Mesenchymal stem cell (in vitro differentiated cells and primary cell): ENCODE measurements around the gene MBD6.

ENCODE experiments used
- DNase-seq: peaks from one replicate; pipeline ENCODE4 v3.0.0-alpha.2; 2013
- H2AFZ ChIP-seq: one replicate; pipeline ENCODE4 v1.6.1; 2013; ENCODE audit warnings: low read depth, mild to moderate bottlenecking, control low read depth, inconsistent platforms, low read length, moderate library complexity
- H2AK5ac ChIP-seq: 2 replicates; pipeline ENCODE4 v1.6.1; 2013; ENCODE audit warnings: low read length, moderate library complexity, mild to moderate bottlenecking, inconsistent platforms; ENCODE audit not compliant: severe bottlenecking
- H2BK120ac ChIP-seq: one replicate; pipeline ENCODE4 v1.6.1; 2013; ENCODE audit warnings: low read depth, mild to moderate bottlenecking, inconsistent platforms, low read length, moderate library complexity
- H2BK12ac ChIP-seq, 2 experiments: one replicate each; pipeline ENCODE4 v1.6.1; 2013; ENCODE audit warnings: inconsistent platforms in 2 of 2, low read length in 2 of 2, mild to moderate bottlenecking in 2 of 2, moderate library complexity in 2 of 2, control low read depth in 1 of 2
- H2BK15ac ChIP-seq: one replicate; pipeline ENCODE4 v1.6.1; 2013; ENCODE audit warnings: mild to moderate bottlenecking, low read depth, inconsistent platforms; ENCODE audit not compliant: poor library complexity, severe bottlenecking
- H2BK5ac ChIP-seq: 2 replicates; pipeline ENCODE4 v1.6.1; 2013; ENCODE audit warnings: low read depth, mild to moderate bottlenecking, low read length, control low read depth, inconsistent platforms; ENCODE audit not compliant: poor library complexity, severe bottlenecking
- H3K14ac ChIP-seq, 2 experiments: one replicate each; pipeline ENCODE4 v1.6.1; 2013; ENCODE audit warnings: inconsistent platforms in 2 of 2, low read length in 2 of 2, control low read depth in 1 of 2, mild to moderate bottlenecking in 1 of 2, moderate library complexity in 1 of 2
- H3K18ac ChIP-seq, 2 experiments: one replicate each; pipeline ENCODE4 v1.6.1; 2013; ENCODE audit warnings: inconsistent platforms in 2 of 2, low read length in 2 of 2, control low read depth in 1 of 2, low read depth in 1 of 2, mild to moderate bottlenecking in 1 of 2
- H3K23ac ChIP-seq, 2 experiments: one replicate each; pipeline ENCODE4 v1.6.1; 2013; ENCODE audit warnings: inconsistent platforms in 2 of 2, low read length in 2 of 2, mild to moderate bottlenecking in 2 of 2, moderate library complexity in 2 of 2, control low read depth in 1 of 2
- H3K27ac ChIP-seq: 2 replicates; pipeline ENCODE4 v1.5.1; 2013; ENCODE audit warnings: mild to moderate bottlenecking, moderate library complexity, low read length, control low read depth, inconsistent platforms; ENCODE audit not compliant: poor library complexity, severe bottlenecking
- H3K27me3 ChIP-seq, 2 experiments: 2 replicates each; pipeline versions ENCODE4 v1.6.1 to v1.7.0; 2013; ENCODE audit warnings: low read length in 2 of 2, mild to moderate bottlenecking in 2 of 2, moderate library complexity in 2 of 2, control low read depth in 1 of 2, inconsistent platforms in 1 of 2; ENCODE audit not compliant: control insufficient read depth in 1 of 2, insufficient read depth in 1 of 2
- H3K36me3 ChIP-seq, 2 experiments: 2 replicates each; pipeline versions ENCODE4 v1.6.1 to v1.7.0; 2013; ENCODE audit warnings: low read length in 2 of 2, control low read depth in 1 of 2, inconsistent platforms in 1 of 2, low read depth in 1 of 2, mild to moderate bottlenecking in 1 of 2; ENCODE audit not compliant: insufficient read depth in 2 of 2, control insufficient read depth in 1 of 2
- H3K4ac ChIP-seq, 2 experiments: one replicate each; pipeline ENCODE4 v1.6.1; 2013; ENCODE audit warnings: inconsistent platforms in 2 of 2, low read length in 2 of 2, mild to moderate bottlenecking in 2 of 2, moderate library complexity in 2 of 2, control low read depth in 1 of 2, low read depth in 1 of 2
- H3K4me1 ChIP-seq: 2 replicates; pipeline ENCODE4 v1.6.1; 2013; ENCODE audit warnings: low read depth, low read length, control low read depth; ENCODE audit not compliant: control insufficient read depth, insufficient read depth
- H3K4me2 ChIP-seq: 2 replicates; pipeline ENCODE4 v1.6.1; 2013; ENCODE audit warnings: low read length, mild to moderate bottlenecking, inconsistent platforms; ENCODE audit not compliant: poor library complexity, severe bottlenecking
- H3K4me3 ChIP-seq, 2 experiments: 2 replicates each; pipeline versions ENCODE4 v1.5.1 to v1.7.0; 2013; ENCODE audit warnings: low read length in 2 of 2, mild to moderate bottlenecking in 2 of 2, control low read depth in 1 of 2, low read depth in 1 of 2; ENCODE audit not compliant: insufficient read depth in 1 of 2
- H3K79me1 ChIP-seq: replicated peaks from 2 replicates; pipeline ENCODE4 v1.6.1; 2013; ENCODE audit warnings: mild to moderate bottlenecking, control low read depth, low read length, inconsistent platforms; ENCODE audit not compliant: poor library complexity, severe bottlenecking
- H3K9ac ChIP-seq: 2 replicates; pipeline ENCODE4 v1.7.0; 2013; ENCODE audit warnings: mild to moderate bottlenecking, low read length, moderate library complexity
- H3K9me3 ChIP-seq: 2 replicates; pipeline ENCODE4 v1.7.0; 2013; ENCODE audit warnings: mild to moderate bottlenecking, low read length; ENCODE audit not compliant: control insufficient read depth
- H4K8ac ChIP-seq: one replicate; pipeline ENCODE4 v1.6.1; 2013; ENCODE audit warnings: inconsistent platforms, mild to moderate bottlenecking, low read length, moderate library complexity
- H4K91ac ChIP-seq: one replicate; pipeline ENCODE4 v1.6.1; 2013; ENCODE audit warnings: mild to moderate bottlenecking, low read length, inconsistent platforms
- WGBS: methylation state at CpG from one replicate; pipeline ENCODE4 v1.1.7; 2013; ENCODE audit warnings: mixed read lengths; 5-methylcytosine and 5-hydroxymethylcytosine counted together

The MBD6 gene

DNA sequence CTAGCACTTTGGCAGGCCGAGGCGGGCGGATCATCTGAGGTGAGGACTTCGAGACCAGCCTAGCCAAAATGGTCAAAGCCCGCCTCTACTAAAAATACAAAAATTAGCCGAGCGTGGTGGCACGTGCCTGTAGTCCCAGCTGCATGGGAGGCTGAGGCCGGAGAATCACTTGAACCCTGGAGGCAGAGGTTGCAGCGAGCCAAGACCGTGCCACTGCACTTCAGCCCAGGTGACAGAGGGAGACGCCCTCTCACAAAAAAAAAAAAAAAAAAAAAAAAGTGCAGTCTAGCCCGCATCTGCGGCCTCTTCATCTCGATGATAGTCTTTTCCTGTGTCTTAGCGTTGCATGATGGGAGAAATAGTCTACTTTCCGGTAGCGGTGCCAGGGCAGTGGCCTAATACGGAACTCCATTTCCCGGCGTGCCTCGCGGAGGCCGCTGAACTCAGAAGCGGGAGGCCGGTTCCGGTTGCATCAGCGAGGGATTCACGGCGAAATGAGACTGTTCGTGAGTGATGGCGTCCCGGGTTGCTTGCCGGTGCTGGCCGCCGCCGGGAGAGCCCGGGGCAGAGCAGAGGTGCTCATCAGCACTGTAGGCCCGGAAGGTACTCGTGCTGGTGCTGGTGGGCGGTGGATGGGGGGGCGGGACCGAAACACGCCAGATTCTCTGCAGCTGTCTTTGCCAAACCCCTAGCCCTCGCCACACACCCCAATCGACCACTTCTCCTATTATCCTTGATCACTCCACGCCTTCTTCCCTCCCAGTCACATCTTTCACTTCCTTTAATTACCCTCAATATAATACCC is 34.8 kb upstream of the MBD6 start, which contains the start of gene MARS1:
Gene MARS1, plus strand, starts transcription at position 472 of the 805 bp plus-strand sequence. Its CDS starts 23 bp downstream, at position 495.
- Histone ChIP-seq H3K14ac (peak within 1 kb of the TSS in 1 of 2 experiments; percentile 84), H3K27me3 (no peaks in the 10 kb centered on the region), H4K8ac (peak within 1 kb of the TSS; percentile 97), H3K4me1 (peaks cover 12% of the 10 kb centered on the region), H2BK15ac (peak within 1 kb of the TSS; percentile 2), H3K27ac (peak within 1 kb of the TSS; percentile 35), H3K9ac (peak within 1 kb of the TSS; percentile 99), H4K91ac (peak within 1 kb of the TSS; percentile 91), H3K4me3 (peak within 1 kb of the TSS; percentile 89 to 95), H3K36me3 (peaks cover 22 to 34% of the 10 kb centered on the region in 2 experiments), H2BK5ac (peak within 1 kb of the TSS; percentile 57), H2BK12ac (no peak within 1 kb of the TSS), H3K23ac (no peak within 1 kb of the TSS), H3K9me3 (no peaks in the 10 kb centered on the region), H2AK5ac (peak within 1 kb of the TSS; percentile 20), H3K18ac (peak within 1 kb of the TSS; percentile 77 to 86), H2AFZ (peak within 1 kb of the TSS; percentile 73), H3K4me2 (peak within 1 kb of the TSS; percentile 84), H2BK120ac (peak within 1 kb of the TSS; percentile 42), H3K79me1 (peaks cover 11% of the 10 kb centered on the region), H3K4ac (peak within 1 kb of the TSS; percentile 46 to 97)
- DNase-seq = peak; percentile 96
- WGBS = 25% methylated on average over 32 of the region's 47 CpGs

DNA sequence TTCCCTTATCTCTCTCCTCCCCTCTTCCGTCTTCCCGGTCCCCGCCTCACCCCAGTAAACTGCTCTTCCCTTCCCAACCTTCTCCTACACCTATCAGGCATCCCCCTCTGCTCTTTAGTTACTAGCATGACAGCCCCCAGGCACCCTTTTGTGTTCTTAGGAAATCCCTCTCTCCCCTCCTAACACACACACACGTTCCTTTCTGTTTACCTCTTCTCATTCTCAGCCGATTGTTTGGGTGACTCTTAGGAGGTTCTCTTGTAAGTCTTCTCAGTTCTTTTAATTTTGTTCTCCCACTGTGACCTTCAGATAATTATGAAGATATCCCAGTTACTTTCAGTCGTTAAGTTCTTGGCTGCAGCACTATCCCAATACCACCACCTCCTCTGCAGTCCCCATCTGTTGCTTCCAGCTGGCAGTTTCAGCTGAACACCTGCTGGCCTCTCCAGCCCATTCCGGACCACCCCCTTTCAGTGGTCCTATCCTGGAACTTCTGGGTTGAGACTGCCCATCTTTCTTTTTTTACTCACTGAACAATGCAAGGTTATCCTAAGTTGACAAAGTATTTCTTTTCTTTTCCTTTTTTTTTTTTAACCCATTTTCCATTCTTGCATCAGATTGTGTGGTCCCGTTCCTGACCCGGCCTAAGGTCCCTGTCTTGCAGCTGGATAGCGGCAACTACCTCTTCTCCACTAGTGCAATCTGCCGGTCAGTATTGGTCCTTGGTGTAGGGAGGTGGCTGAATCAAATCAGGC is 34.0 kb upstream of the MBD6 start:
- peaks cover 12% of the 10 kb centered on the region for H3K79me1 ChIP-seq
- no peak overlapping the region for H3K23ac ChIP-seq
- no peak overlapping the region for H2BK5ac ChIP-seq
- H3K14ac ChIP-seq = peak overlapping the region in 1 of 2 experiments; percentile 68
- no peak overlapping the region for H2BK12ac ChIP-seq
- peaks cover 12% of the 10 kb centered on the region for H3K4me1 ChIP-seq
- no peak overlapping the region for H3K27ac ChIP-seq
- H2BK15ac ChIP-seq = no peak overlapping the region
- H3K36me3 ChIP-seq = peaks cover 23 to 37% of the 10 kb centered on the region in 2 experiments
- peak overlapping the region; percentile 42 for H2BK120ac ChIP-seq
- no peaks in the 10 kb centered on the region for H3K27me3 ChIP-seq
- H4K8ac ChIP-seq = peak overlapping the region; percentile 78
- H4K91ac ChIP-seq = no peak overlapping the region
- no peak overlapping the region for H2AK5ac ChIP-seq
- H3K4me2 ChIP-seq = peak overlapping the region; percentile 84
- WGBS = 44% methylated on average over 10 of the region's 11 CpGs
- H3K18ac ChIP-seq = peak overlapping the region; percentile 77 to 86
- H3K4me3 ChIP-seq = peak overlapping the region; percentile 89 to 95
- peak overlapping the region; percentile 46 to 97 for H3K4ac ChIP-seq
- H3K9ac ChIP-seq = peak overlapping the region; percentile 99
- peak; percentile 35 for DNase-seq
- H3K9me3 ChIP-seq = no peaks in the 10 kb centered on the region
- H2AFZ ChIP-seq = peak overlapping the region; percentile 73

DNA sequence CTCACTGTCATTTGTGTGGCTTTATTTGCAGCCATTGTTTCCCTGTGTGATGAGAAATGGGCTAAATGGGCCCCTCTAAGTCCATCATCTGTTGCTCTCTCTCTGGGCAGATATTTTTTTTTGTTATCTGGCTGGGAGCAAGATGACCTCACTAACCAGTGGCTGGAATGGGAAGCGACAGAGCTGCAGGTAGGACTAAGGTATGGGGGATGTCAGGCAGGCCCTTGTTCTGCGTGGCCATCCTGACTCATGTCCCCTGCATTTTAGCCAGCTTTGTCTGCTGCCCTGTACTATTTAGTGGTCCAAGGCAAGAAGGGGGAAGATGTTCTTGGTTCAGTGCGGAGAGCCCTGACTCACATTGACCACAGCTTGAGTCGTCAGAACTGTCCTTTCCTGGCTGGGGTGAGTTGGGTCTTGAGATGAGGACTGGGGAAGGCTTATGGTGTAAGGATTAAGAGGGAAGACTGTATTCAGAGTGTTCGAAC is 33.4 kb upstream of the MBD6 start:
- H3K36me3 ChIP-seq = peaks cover 23 to 40% of the 10 kb centered on the region in 2 experiments
- H3K9me3 ChIP-seq = no peaks in the 10 kb centered on the region
- peak; percentile 35 for DNase-seq
- peaks cover 12% of the 10 kb centered on the region for H3K79me1 ChIP-seq
- no peak overlapping the region for H3K27ac ChIP-seq
- H3K9ac ChIP-seq = peak overlapping the region; percentile 99
- no peak overlapping the region for H2BK5ac ChIP-seq
- no peak overlapping the region for H4K91ac ChIP-seq
- no peak overlapping the region for H4K8ac ChIP-seq
- no peak overlapping the region for H2BK15ac ChIP-seq
- 79% methylated on average over 4 of the region's 5 CpGs for WGBS
- H3K18ac ChIP-seq = no peak overlapping the region
- no peak overlapping the region for H2AFZ ChIP-seq
- no peak overlapping the region for H3K23ac ChIP-seq
- H3K14ac ChIP-seq = no peak overlapping the region
- no peak overlapping the region for H2BK12ac ChIP-seq
- no peaks in the 10 kb centered on the region for H3K27me3 ChIP-seq
- H3K4me2 ChIP-seq = peak overlapping the region; percentile 84
- no peak overlapping the region for H2AK5ac ChIP-seq
- no peak overlapping the region for H3K4ac ChIP-seq
- no peak overlapping the region for H2BK120ac ChIP-seq
- peak overlapping the region in 1 of 2 experiments; percentile 89 for H3K4me3 ChIP-seq
- H3K4me1 ChIP-seq = peaks cover 12% of the 10 kb centered on the region

DNA sequence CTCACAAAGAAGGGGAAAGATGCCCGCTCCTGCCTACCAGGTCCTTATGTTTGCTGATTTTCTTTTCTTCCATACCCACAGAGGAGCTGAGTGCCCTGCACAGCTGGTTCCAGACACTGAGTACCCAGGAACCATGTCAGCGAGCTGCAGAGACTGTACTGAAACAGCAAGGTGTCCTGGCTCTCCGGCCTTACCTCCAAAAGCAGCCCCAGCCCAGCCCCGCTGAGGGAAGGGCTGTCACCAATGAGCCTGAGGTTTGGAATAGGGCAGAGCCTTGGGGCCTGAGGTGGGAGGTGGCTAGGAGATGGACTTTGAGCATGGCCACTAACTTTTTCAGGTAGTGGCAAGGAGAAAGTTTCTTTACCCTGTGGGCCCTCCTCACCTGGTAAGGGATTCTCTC is 32.5 kb upstream of the MBD6 start:
- no peak overlapping the region for H2AFZ ChIP-seq
- H3K18ac ChIP-seq = no peak overlapping the region
- no peak overlapping the region for H3K14ac ChIP-seq
- no peak overlapping the region for H2BK12ac ChIP-seq
- H4K91ac ChIP-seq = no peak overlapping the region
- no peak overlapping the region for H4K8ac ChIP-seq
- H3K23ac ChIP-seq = peak overlapping the region in 1 of 2 experiments; percentile 56
- no peaks in the 10 kb centered on the region for H3K27me3 ChIP-seq
- H3K27ac ChIP-seq = no peak overlapping the region
- DNase-seq = no peak
- peaks cover 12% of the 10 kb centered on the region for H3K4me1 ChIP-seq
- H2BK5ac ChIP-seq = no peak overlapping the region
- peaks cover 27 to 40% of the 10 kb centered on the region in 2 experiments for H3K36me3 ChIP-seq
- H3K4me3 ChIP-seq = no peak overlapping the region
- peaks cover 12% of the 10 kb centered on the region for H3K79me1 ChIP-seq
- no peaks in the 10 kb centered on the region for H3K9me3 ChIP-seq
- 99% methylated on average over 4 of the region's 4 CpGs for WGBS
- no peak overlapping the region for H2BK120ac ChIP-seq
- H2AK5ac ChIP-seq = no peak overlapping the region
- H3K4me2 ChIP-seq = no peak overlapping the region
- no peak overlapping the region for H2BK15ac ChIP-seq
- H3K4ac ChIP-seq = no peak overlapping the region
- no peak overlapping the region for H3K9ac ChIP-seq
